Stimulated activated CD4-positive, alpha-beta T cell treated with anti-CD3 and anti-CD28 coated beads, Interleukin-12 subunit alpha, Interleukin-12 subunit beta, amount 100 ng/mL, for 24 hours (primary cell): Measurements from ENCODE around the gene FMO3.

Source experiments
- DNase-seq, 2 experiments: peaks; one replicate each; pipeline ENCODE4 v3.0.0-alpha.2; 2020; ENCODE audit warnings: low read depth in 2 of 2

Gene FMO3

DNA sequence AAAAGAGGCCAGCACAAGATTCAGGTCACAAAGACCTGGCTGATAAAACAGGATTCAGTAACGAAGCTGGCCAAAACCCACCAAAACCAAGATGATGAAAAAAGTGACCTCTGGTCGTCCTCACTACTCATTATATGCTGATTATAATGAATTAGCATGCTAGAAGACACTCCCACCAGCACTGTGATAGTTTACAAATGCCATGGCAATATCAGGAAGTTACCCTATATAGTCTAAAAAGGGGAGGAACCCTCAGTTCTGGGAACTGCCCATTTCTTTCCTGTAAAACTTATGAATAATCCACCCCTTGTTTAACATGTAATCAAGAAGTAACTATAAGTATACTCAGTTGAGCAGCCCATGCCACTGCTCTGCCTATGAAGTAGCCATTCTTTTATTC, 68.4 kb downstream of the FMO3 start:
- no peak for DNase-seq

DNA sequence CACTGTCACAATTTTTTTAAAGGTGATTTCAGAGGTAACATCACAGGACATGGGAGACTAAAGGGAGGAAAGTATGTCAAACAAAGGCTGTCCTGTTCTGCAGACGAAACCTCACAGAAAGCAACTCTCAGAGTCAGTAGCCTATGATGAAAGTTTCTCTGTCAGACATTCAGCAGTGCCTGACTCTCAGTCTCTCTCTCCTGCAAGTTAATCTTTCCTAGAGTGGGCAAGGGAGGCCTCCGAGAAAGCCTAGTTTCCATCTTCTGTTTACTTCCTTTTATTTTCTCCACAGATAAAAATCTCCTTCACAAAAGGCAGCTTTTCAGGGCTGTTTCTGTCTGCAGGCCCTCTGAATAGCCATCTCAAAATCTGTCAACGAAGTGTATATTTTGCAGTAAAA, 69.5 kb downstream of the FMO3 start:
- no peak for DNase-seq

- no peak for DNase-seq
Observed at GRCh38 chr1:171160639-171161354, 70.1 kb downstream of the FMO3 start.

GRCh38 chr1:171161431-171161830, 70.7 kb downstream of the FMO3 start:
- no peak for DNase-seq

DNA sequence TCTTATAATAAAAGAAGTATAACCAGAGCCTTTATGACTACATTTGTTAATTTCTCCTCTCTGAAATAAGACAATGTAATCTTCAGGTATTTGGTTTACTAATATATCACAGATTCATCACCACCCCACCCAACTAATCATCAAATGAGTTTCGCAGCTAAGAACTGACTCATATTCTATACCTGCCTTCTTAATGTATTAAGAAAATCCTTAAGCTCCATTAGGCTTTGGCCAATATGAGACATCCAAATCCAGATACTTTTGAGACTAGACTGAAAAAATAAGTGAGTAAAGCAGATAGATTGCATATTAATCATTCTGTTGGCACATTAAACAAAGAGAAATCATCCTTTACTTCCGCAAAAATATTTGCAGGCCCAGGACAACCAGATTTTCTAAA, 75.7 kb downstream of the FMO3 start:
- DNase-seq = no peak
